HG03565 (cell line): ENCODE measurements around the gene MACC1.
"Not testable (repeated sequence)": the region's sequence is repeated elsewhere in the genome, so short reads cannot be mapped to it uniquely, and the experiment has no call there.

Experiments used
- ATAC-seq: cut with Tn5 transposase; IDR thresholded peaks from one replicate; pipeline ENCODE4 v1.9.1; 2021; ENCODE audit warnings: mild to moderate bottlenecking, moderate library complexity; ENCODE audit not compliant: unreplicated experiment

Gene MACC1

DNA sequence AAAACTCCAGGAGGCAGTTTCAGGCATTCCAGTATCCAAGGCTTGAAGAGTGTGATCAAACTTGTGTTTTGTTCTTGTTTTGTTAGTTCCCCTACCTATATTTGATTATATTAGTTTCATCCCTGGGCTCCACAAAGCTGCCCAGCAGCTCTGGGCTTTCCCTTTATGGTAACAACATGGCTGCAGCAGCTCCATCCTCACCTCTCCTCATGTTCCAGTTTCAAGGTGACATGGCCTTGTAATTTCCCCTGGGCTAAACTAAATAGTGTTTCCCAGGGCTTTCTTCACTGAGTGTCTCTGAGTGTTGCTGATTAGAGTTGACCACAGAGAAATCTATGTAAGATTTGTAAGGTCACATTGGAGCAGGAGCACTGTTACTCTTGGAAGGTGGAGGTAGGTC is 83.4 kb downstream of the MACC1 start:
- no peak for ATAC-seq

DNA sequence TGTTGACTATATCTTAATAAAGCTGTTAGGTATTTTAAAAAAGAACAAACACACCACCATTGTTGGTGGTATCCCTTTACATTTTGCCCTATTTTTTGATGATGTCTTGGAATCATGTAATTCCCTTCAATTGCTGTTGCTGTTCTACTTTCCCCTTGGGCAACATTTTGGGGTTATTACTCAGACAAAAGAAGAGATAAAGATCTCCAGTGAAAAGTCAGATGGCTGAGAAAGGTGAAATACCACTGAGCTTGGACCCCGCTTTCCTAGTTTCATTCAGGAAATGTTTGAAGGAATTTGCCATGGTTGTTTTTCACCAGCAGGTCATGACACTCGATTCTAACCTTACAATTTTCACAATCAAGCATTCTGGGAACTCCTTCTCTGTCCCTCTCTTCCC is 84.6 kb downstream of the MACC1 start:
- no peak for ATAC-seq

DNA sequence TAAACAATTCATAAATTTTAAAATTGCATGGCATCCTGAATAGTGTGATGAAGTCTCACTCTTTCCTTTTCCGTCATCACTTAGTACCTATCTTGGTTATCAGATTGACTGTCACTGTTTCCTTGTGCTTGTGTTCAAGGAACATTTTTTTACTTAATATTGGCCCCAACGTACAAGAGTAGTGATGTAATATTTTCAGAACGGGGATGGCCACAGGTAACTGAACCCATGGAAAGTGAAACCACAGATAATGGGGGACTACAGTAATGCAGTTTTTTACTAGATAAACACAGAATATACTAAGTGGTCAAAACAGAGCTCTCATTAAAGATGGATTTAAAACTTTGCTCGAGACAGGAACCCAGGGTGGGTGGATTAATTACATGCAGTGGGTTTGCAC is 85.4 kb downstream of the MACC1 start:
- ATAC-seq = no peak

DNA sequence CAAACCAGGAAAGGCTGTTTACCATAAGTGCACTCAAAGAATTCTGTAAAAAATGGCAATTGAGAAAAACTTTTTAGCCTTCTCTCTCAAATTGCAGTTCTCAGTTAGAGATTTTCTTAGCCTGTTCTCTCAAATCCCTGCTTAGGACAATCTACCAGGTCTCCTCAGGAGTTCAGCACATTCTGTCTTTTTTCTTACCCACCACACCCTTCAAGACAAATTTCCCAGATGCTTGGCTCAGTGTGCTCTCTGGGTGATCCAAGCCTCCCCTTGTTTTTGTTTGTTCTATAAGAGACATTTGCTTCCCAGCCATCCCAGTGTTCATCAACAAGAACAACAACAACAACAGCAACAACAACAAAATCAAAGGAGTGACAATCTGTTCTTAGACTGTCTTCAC is 87.3 kb downstream of the MACC1 start:
- no peak for ATAC-seq

DNA sequence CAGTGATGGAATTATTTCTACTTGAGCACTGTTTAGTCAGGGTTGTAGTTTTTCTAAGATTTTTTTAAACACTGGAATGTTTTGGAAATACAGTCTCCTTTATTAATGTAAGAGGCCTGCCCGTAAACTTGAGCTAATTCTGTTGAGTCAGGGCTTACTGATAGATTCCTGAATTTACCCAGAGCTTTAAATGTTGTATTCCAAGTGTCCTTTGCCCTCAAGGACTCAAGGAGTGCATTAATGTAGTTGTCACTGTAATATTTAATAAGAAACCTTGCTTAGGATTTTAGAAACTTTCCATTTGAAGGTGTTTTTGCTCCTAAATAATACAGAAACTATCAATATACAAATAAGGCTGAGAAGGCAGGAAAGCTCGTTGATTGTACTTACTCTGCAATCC is 89.2 kb downstream of the MACC1 start:
- no peak for ATAC-seq

DNA sequence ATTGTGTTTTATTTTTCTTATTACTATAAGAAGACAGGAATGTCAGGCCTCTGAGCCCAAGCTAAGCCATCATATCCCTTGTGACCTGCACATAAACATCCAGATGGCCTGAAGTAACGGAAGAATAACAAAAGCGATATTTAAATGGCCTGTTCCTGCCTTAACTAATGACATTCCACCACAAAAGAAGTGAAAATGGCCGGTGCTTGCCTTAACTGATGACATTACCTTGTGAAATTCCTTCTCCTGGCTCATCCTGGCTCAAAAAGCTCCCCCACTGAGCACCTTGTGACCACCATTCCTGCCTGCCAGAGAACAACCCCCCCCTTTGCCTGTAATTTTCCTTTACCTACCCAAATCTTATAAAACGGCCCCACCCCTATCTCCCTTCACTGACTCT is 91.1 kb downstream of the MACC1 start:
- ATAC-seq = not testable (repeated sequence)

DNA sequence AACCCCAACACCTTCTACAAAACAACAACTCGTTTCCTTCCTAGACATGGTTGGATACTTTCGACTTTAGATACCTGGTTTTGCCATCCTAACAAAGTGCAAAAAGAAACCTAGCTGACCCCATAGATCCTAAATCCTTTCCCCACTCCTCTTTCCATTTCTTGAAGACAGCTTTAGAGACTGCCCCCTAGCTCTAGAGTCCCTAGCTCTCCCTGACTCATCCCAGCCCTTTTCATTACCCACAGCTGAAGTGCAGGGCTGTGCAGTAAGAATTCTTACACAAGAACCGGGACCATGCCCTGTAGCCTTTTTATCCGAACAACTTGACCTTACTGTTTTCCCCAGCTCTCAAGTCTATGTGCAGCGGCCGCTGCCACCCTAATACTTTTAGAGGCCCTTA is 93.1 kb downstream of the MACC1 start:
- not testable (repeated sequence) for ATAC-seq

DNA sequence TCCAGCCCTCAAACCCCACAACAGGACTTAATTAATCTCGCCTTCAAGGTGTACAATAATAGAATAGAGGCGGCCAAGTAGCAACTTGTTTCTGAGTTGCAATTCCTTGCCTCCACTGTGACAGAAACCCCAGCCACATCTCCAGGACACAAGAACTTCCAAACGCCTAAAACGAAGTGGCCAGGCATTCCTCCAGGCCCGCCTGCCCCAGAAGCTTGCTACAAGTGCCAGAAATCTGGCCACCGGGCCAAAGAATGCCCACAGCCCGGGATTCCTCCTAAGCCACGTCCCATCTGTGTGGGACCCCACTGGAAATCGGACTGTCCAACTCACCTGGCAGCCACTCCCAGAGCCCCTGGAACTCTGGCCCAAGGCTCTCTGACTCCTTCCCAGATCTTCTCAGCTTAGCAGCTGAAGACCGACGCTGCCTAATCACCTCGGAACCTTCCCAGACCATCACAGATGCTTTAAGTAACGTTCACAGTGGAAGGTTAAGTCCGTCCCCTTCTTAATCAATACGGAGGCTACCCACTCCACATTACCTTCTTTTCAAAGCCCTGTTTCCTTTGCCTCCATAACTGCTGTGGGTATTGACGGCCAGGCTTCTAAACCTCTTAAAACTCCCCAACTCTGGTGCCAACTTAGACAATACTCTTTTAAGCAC is 94.4 kb downstream of the MACC1 start:
- not testable (repeated sequence) for ATAC-seq

DNA sequence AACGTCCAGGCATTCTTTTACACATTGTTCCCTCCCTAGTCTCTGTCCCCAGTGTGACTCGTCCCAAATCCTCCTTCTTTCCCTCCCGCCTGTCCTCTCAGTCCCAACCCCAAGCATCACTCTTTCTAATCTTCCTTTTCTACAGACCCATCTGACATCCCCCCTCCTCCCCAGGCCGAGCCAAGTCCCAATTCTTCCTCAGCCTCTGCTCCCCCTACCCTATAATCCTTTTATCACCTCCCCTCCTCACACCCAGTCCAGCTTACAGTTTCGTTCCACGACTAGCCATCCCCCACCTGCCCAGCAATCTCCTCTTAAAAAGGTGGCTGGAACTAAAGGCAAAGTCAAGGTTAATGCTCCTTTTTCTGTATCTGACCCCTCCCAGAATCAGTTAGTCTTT is 95.1 kb downstream of the MACC1 start:
- no peak for ATAC-seq

DNA sequence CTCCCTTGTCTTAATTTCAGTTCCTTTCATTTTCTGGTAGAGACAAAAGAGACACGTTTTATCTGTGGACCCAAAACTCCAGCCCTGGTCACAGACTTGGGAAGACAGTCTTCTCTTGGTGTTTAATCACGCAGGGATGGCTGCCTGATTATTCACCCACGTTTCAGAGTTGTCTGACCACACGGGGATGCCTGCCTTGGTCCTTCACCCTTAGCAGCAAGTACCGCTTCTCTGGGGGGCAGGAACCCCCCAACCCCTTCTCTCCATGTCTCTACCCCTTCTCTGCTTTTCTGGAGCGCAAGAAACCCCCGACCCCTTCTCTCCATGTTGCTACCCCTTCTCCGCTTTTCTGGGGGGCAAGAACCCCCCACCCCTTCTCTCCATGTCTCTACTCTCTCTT is 95.8 kb downstream of the MACC1 start:
- no peak for ATAC-seq

DNA sequence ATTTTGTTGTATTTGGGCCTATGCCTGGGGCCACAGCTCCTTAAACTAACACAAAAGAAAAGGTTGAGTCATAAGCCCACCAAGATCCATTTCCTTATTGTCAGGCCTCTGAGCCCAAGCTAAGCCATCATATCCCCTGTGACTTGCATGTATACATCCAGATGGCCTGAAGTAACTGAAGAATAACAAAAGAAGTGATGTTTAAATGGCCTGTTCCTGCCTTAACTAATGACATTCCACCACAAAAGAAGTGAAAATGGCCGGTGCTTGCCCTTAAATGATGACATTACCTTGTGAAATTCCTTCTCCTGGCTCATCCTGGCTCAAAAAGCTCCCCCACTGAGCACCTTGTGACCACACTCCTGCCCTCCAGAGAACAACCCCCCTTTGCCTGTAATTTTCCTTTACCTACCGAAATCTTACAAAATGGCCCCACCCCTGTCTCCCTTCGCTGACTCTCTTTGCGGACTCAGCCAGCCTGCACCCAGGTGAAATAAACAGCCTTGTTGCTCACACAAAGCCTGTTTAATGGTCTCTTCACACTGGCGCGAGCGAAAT is 96.5 kb downstream of the MACC1 start:
- ATAC-seq = not testable (repeated sequence)

DNA sequence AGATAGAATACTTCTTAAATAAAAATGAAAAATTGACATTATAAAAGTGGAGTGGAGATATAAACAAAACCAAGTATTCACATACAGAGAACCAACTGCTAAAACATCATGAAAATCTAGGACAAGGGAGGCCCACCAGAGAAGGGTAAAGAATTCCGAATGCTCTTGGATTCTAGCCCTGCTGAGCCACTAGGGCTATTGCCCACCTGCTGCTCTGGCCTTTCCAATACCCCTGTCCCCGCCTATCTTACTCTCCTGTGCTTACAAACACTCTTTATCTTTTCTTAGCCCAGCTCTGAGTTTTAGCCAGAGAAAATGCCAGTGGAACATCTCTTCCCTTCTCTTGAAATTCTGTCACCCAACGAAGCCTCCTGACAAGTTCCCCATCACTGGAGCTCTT is 100.3 kb downstream of the MACC1 start:
- ATAC-seq = no peak

DNA sequence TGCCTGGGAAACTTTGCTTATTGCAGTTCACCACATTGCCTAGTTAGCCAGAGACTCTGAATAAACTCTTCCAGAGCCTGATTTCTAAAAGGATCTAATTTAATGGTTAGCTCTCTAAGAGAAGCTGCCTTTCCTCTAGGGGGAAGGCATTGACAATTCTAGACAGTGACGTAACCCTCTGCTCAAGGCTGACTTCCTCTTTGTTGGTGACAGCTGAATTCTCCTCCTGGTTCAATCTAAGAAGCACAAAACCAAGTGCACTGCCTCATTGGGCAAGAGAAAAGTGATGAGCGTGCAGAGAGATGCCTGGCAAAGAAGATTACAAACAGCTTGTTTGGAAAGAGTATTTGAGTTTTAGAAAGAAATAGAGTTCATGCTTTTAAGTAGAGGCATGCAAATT is 102.7 kb downstream of the MACC1 start:
- ATAC-seq = peak; percentile 90

DNA sequence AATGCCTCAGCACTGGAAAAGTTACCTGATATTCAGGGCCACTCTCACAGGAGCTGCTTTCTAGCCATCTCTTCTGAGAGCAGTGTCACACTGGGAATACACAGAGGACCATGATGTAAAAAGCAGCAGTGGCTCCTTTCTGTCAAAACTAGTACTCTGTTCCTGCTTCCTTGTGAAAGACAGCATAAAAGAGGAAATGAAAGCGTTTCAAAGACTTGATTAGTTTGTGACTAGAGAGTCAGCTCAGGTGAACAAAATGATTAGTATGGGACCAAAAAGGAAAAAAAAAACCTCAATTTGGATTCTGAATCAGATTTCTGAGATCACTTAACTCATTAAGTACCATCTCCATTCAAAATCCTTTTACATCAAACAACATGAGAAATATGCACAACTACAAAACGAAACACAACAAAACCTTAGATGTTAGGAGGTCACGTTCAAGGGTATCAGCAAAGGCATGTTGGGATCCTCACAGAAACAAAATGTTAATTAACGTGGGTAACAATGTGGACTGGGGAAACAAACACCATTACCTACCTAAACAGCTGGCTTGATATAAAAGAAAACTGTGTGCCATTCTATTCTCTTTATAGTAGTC is 103.7 kb downstream of the MACC1 start:
- ATAC-seq = peak; percentile 82

DNA sequence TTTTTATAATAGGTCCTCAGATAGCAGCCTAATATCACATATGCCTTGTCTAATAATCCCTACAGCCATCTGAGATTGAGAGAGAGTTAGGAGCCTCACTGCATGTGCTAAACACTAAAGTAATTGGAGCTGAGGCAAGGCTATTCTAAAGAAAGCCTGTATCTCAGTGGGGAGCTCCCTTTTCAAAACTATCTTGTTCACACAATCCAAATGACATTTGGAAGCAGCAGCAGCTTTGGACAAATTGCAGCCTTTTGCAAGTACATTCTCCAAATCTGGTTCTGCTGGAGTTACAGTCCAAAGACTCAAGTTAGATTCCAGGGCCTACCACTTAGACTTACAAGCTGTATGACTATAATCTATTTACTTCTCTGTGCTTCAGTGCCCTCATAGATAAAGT is 104.5 kb downstream of the MACC1 start:
- ATAC-seq = no peak

DNA sequence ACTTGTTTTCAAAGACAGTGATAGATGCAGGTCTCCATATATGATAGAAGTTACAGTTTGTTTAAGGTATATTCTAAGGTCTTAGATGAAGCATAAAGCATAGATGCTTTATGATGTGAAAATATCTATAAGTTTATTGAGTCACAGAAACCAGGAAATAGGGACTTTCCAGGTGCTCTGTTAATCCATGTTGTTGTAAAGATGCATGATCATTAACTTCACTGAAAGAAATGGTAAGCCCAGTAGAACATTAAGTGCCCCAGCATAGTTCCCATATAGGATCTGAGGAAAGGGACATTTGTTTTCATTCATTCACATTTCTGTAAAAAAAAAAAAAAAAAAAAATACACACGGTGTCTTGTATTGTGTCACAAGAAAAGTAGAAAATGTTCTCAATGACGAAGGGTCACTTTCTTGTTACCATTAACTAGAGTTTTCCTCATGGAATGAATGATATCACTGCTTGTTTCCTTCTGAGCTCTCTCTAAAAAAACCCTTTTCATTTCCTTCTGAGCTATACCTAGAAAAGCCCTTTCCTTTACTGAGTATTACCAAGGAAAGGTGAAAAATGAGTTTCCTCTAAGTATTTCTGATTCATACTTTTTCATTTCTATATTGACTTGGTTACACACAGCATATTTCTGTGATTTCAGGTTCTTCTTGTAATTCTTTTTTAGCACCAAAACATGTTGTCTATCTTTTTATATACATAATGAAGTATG is 105.2 kb downstream of the MACC1 start:
- ATAC-seq = no peak

DNA sequence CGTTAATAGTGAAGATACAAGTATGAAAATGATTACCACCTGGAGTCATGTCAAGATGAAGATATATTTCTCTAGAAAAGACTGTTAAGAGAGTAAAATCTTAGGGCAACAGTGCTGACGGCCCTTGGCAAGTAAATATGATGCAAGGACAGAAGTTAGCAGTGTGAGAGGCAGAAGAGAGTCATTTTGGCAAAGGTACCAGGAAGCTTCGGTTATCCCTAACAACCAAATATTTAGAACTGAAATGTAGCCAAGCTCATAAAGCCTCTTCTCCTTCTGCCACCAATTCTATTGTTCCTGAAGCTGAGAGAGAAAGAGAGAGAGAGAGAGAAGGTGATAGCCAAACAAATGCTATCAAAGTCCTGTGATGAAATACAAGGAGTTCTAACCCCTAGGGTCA is 109.6 kb downstream of the MACC1 start:
- no peak for ATAC-seq

DNA sequence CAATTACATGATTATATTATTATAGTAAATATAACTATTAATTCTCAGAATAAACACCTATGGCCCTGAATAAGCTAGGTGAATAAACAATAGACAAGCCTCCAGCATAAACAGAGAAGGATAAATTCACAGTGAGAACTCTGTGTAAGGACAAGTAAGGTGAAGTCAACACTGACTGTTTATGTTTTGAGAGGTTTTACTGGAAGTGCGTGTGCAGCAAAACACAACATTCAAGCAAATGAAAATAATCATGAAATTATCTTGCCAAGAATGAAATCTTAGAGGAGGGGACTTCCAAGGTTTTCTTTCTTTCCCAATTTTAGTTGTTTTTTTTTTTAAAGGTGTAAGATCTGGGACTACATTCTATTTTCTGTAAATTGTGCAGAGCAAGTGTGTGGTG is 112.5 kb downstream of the MACC1 start:
- no peak for ATAC-seq

DNA sequence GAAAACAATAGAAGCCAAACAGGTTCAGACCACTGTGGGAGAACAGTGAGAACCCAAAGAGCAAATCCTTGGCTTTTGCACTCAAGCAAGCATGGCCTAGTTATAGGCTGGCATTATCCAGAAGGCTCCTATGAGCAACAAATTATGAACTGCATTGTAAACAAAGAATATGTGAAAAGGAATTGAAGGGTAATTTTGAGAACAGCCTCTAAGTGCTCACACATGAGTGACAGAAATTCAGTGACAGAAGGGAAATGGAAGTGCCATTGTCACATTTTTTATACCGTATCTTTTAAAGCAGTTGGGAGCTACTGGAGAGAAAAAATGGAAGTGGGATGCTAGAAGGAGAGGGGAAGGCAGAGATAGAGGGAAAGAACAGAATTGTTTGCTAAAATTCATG is 114.2 kb downstream of the MACC1 start:
- ATAC-seq = no peak

DNA sequence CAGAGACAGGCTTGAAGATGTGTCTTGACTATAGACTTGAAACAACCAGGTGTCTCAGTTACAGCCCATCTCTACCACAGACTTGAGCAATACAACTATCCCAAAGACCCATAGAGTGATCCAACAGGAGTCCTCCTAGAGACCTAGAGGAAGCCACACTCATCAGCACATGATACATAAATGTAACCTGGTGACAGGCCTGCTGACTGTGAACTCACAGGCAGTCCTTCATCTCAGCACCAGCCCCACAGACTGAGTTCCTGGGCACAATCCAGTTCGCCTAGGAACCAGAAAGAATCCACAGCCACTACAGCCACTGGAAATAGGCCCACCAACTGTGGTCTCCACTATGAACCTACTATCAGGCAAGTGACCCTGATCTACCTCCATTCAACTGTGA is 121.3 kb downstream of the MACC1 start:
- ATAC-seq = no peak

DNA sequence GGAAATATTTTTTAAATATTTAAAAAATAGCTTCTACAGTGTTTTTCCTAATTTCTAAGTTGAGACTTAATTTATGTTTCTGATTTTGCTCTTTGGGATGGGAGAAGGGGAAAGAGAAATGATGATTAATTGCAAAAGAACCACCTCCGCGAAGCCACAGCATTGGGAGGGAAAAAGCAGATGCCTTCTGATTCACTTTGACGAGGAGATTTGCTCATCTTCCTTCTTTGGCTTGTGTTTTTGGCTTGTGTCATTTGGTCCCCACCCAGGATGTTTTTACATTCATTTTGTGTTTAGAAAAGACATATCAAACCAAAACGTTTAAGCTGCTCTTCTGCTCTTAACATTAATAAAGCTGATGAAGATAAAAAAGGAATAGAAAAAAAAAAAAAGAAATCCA is 121.7 kb downstream of the MACC1 start:
- ATAC-seq = no peak

DNA sequence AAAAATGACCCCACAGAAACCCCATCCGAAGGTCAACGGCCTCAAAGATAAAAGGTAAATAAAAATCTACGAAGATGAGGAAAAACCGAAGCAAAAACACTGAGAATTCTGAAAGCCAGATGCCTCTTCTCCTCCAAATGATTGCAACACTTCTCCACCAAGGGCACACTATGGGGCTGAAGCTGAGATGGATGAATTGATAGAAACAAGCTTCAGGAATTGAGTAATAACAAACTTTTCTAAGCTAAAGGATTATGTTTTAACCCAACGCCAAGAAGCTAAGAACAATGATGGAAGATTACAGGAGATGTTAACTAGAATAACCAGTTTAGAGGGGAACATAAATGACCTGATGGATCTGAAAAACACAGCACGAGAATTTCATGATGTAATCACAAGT is 127.8 kb downstream of the MACC1 start:
- no peak for ATAC-seq
